ENCODE results near the gene DOK7. TPM values are rescaled to one million over a fixed set of nuclear protein-coding genes. Genes with fewer than 3 reads are reported as not detected.

DOK7 gene
- total RNA-seq, 1 donor, result not detected

DNA sequence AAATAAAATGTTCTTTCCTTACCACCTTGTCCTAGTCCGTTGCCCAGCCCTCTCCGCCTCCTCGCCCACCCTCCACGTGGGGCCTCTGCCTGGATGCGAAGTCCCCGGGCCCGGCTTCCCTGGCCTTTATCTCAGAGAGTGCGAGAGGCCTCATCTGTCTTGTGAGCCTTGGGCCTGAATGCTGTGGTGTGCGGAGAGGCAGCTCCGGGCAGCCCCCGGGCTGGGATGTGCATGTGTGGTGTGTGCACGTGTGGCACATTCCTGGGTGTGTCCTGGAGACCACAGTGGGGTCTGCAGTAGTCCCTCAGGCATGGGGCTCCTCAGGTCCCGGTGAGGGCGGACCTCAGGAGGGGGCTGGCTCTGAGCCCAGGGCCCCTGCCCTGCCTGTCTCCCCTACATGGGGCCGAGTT, 31.4 kb downstream of the DOK7 start:
- H3K4me3 ChIP-seq (ENCODE audit: low read depth, low read length), result no peak overlapping the region
- DNase-seq (ENCODE audit: low read depth), result no peak
- TF ChIP-seq, protein P1, sequence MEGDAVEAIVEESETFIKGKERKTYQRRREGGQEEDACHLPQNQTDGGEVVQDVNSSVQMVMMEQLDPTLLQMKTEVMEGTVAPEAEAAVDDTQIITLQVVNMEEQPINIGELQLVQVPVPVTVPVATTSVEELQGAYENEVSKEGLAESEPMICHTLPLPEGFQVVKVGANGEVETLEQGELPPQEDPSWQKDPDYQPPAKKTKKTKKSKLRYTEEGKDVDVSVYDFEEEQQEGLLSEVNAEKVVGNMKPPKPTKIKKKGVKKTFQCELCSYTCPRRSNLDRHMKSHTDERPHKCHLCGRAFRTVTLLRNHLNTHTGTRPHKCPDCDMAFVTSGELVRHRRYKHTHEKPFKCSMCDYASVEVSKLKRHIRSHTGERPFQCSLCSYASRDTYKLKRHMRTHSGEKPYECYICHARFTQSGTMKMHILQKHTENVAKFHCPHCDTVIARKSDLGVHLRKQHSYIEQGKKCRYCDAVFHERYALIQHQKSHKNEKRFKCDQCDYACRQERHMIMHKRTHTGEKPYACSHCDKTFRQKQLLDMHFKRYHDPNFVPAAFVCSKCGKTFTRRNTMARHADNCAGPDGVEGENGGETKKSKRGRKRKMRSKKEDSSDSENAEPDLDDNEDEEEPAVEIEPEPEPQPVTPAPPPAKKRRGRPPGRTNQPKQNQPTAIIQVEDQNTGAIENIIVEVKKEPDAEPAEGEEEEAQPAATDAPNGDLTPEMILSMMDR (IDR thresholded peaks at IDR 0.05; ENCODE audit: insufficient read depth, low read depth, low read length), result no peak

DNA sequence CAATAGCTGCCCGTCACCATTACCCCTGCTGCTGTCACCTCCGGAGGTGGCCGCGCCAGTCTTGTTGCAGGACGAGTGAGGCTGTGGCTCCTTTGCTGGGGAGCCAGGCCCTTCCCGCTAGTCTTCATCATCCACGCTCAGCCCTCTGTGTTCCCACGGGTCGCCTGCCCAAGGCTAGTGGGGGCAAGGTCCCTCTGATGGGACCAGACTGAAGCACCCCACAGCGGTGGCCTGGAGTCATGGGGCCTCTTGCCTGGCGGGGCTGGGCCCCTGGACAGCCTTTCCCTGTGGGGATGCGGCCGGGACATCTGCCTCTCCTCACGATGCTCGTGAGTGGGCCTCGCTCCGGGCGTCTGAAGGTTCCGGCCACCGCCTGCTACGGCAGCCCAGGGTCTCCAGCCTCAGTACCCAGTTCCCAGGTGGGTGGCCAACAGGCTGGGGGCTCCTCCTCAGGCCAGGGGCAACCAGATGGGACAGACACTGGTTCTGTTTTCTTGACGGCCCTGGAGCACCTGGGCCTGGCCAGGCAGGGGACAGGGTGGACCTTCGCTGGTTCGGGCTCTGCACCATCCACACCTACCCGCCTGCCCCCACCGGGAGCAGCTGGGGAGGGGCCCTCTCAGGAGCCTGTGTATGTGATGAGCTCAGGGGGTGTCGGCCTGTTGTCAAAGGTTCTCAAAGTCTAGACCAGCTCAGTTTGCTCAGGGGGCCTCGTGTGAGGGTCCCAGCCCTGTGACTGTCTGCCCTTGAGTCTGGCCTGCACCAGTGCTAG, 32.3 kb downstream of the DOK7 start:
- no peak for DNase-seq (ENCODE audit: low read depth)
- no peak overlapping the region for H3K4me3 ChIP-seq (ENCODE audit: low read depth, low read length)
- TF ChIP-seq, protein P1 (IDR thresholded peaks at IDR 0.05; ENCODE audit: insufficient read depth, low read depth, low read length), result no peak

DNA sequence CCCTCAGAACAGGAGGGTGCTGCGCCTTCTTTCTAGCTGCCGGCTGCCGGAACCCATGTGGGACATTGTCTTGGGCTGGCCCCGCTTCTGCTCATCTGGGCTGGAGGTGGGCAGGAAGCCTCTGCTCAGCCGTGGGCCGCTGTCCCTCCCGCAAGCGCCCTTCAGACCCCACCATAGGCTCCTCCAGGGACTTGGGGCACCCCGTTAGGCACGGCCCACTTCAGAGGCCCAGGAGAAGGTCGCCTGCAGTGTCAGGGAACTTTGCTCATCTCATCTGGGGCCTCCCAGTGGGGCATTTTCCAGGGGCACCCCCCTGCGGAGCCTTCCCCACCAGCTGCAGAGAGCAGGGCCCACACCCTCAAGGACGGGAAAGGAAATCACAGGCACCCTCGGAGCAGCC, 32.9 kb downstream of the DOK7 start:
- TF ChIP-seq, protein P1 (IDR thresholded peaks at IDR 0.05; ENCODE audit: insufficient read depth, low read depth, low read length), result no peak
- H3K4me3 ChIP-seq (ENCODE audit: low read depth, low read length), result no peak overlapping the region
- no peak for DNase-seq (ENCODE audit: low read depth)

DNA sequence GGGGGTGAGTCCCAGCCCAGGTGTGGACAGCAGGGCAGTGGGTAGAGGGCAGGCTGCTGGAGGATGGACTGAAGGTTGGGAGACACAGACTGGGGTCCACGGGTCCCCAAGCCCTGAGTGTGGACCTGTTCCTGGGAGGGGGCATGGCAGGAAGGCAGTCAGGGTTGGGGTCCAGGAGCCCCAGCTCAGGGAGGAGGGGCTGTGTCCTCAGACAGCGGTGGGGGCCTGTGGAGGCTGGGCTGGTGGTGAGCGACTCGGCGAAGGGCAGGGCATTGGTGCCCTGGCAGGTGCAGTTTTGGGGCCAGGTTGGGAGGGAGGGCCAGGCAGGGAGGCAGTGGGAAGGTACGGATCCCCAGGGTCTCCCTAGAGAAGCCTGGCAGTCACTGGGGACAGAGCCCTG, 34.0 kb downstream of the DOK7 start:
- no peak for DNase-seq (ENCODE audit: low read depth)
- H3K4me3 ChIP-seq (ENCODE audit: low read depth, low read length), result no peak overlapping the region
- TF ChIP-seq, protein P1 (IDR thresholded peaks at IDR 0.05; ENCODE audit: insufficient read depth, low read depth, low read length), result no peak

DNA sequence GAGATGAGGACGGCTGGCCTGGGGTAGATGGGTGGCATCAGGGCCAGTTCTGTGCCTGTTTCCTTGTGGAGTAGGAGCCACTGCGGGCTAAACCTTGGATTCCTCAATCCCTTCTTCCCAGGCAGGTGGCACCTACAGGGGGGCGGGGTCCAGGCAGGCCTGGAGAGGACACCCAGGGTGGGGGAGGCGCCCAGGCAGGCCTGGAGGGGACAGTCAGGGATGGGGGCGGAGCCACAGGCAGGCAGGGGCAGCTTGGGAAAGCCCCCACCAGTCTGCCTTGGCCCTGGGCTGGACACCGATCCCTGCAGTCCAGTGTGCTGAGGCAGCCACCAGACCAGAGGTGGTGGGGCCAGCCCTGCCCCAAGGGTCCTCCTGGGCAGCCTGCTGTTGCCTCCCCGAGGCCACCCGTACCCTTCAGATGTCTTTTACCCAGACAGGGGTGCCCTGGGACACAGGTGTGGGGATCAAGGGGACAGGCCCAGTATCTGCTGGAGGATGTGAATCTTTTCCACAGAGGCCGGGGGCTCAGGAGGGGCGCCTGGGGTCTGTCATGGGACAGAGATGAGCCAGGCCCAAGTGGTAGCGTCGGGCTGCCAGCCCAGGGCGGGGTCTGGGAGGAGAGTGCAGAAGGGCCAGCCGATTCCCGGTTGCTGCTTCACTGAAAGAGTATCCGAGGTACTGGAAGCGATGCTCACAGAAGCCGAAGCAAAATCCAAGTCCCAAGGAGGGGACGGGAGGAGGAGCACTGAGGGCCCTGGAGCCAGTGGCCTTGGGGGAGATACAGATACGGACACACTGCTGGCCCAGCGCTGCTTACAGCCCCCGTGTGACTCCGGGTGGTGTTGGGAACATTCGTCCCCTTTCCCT, 34.6 kb downstream of the DOK7 start:
- no peak overlapping the region for H3K4me3 ChIP-seq (ENCODE audit: low read depth, low read length)
- TF ChIP-seq, protein P1 (IDR thresholded peaks at IDR 0.05; ENCODE audit: insufficient read depth, low read depth, low read length), result no peak
- DNase-seq (ENCODE audit: low read depth), result no peak

DNA sequence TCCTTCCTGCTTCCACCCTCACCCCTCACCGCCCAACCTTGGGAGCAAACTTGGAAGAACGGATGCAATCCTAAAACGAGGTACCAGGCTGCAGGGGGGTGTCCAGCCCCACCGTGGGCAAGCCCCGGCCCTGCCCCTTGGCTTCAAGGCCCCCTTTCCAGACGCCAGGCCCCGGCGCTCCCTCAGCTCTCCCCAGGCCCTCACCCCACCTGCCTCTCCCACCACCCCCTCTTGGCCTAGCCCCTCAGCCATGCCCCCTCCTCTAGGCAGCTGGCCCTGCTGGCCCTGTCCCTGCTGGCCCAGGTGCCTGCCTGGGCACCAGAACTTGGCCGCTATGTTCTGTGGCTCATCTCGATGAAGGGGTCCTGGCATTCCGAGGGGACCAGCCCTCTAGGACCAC, 35.3 kb downstream of the DOK7 start:
- no peak overlapping the region for H3K4me3 ChIP-seq (ENCODE audit: low read depth, low read length)
- no peak for DNase-seq (ENCODE audit: low read depth)
- TF ChIP-seq, protein P1 (IDR thresholded peaks at IDR 0.05; ENCODE audit: insufficient read depth, low read depth, low read length), result no peak

Measured in fibroblast of villous mesenchyme (primary cell).